Measurements from ENCODE around the gene TAF7. TPM values are rescaled to one million over a fixed set of nuclear protein-coding genes. Genes with fewer than 3 reads are reported as not detected.

Gene TAF7
- total and polyA plus RNA-seq, 9 of the 15 experiments (the other 6 are each of a cell fraction or from before 2014, with no cell fraction given), result 51.6 to 116 (median 73.3) TPM

- H3K4me1 ChIP-seq (replicated peaks in 1 of 2; ENCODE audit: control insufficient read depth in 2 of 2, insufficient read depth in 2 of 2, low read length in 2 of 2), result no peaks in the 10 kb centered on the region; a peak in 1 of 5 replicates
- 60% methylated on average over 5 of the region's 36 CpGs for WGBS (ENCODE audit: insufficient coverage, low coverage, missing lambda C conversion rate)
- no peaks in the 10 kb centered on the region for H3K9me1 ChIP-seq (ENCODE audit: control insufficient read depth, insufficient read depth, low read length)
- no peak within 1 kb of the TSS for H3K9ac ChIP-seq (ENCODE audit: insufficient read depth in 1 of 2, low read depth in 2 of 2, low read length in 2 of 2)
- peaks cover 2% of the 10 kb centered on the region; the same call in 1 of the 2 replicates for H3K9me3 ChIP-seq (replicated peaks; ENCODE audit: control insufficient read depth, insufficient read depth, low read depth, low read length)
- H4K20me1 ChIP-seq (replicated peaks; ENCODE audit: control insufficient read depth, insufficient read depth, low read length), result no peaks in the 10 kb centered on the region
- DNase-seq (ENCODE audit: extremely low read depth in 1 of 4, low spot score in 3 of 4) (no peak), FAIRE-seq (no peak), ATAC-seq (no peak)
- intact Hi-C loops (cut with micrococcal nuclease), result no loop called here
- H3K27me3 ChIP-seq (ENCODE audit: control insufficient read depth in 2 of 2, insufficient read depth in 2 of 2, low read length in 2 of 2), result no peaks in the 10 kb centered on the region
- H3K79me2 ChIP-seq (ENCODE audit: control insufficient read depth, insufficient read depth, low read length), result no peaks in the 10 kb centered on the region
- H3K4me2 ChIP-seq (ENCODE audit: insufficient read depth, low read length), result no peak within 1 kb of the TSS
- no TSS peak for BruUV-seq (replicated peaks)
- ChIA-PET CTCF (ENCODE audit: low intra/inter-chr PET ratio) (no interaction called here), POLR2A (interaction anchor here (0.5 kb wide), 1 partner anchor 749 kb away, joined by 3 read pairs; no protein-coding TSS in a partner anchor)
- no peak within 1 kb of the TSS for H3K4me3 ChIP-seq
- TF ChIP-seq NR3C1 (CRISPR knock-in tag; IDR thresholded peaks at IDR 0.05) (no peak), COPS2 (conservative IDR thresholded peaks at IDR 0.05) (no peak), NRF1 (conservative IDR thresholded peaks at IDR 0.05 in 1 of 2, IDR thresholded peaks at IDR 0.05 in 1 of 2) (no peak), ZNF79 (CRISPR knock-in tag; IDR thresholded peaks at IDR 0.05; ENCODE audit: low read depth) (no peak), EWSR1 (IDR thresholded peaks at IDR 0.05; ENCODE audit: borderline replicate concordance, low read depth, partially characterized antibody) (no peak), FOXP1 (CRISPR knock-in tag; IDR thresholded peaks at IDR 0.05) (no peak), BHLHE40 (IDR thresholded peaks at IDR 0.05; ENCODE audit: low read length) (no peak), CBFA2T2 (conservative IDR thresholded peaks at IDR 0.05) (no peak), NR2F6 (CRISPR knock-in tag; IDR thresholded peaks at IDR 0.05) (no peak), KLF10 (CRISPR knock-in tag; IDR thresholded peaks at IDR 0.05) (no peak), ZFPM2 (CRISPR knock-in tag; IDR thresholded peaks at IDR 0.05) (no peak), ZNF561 (CRISPR knock-in tag; conservative IDR thresholded peaks at IDR 0.05) (no peak)
- in situ Hi-C loops (cut with MboI), result no loop called here
- H3K36me3 ChIP-seq (ENCODE audit: control insufficient read depth, insufficient read depth, low read length), result no peaks in the 10 kb centered on the region
- no peak within 1 kb of the TSS for H3K27ac ChIP-seq (ENCODE audit: extremely low read depth, low read depth, low read length)
- H2AFZ ChIP-seq (ENCODE audit: low read depth, low read length), result no peak within 1 kb of the TSS
These were observed 16.8 kb downstream of the TAF7 start, which contains the start of gene SLC25A2 for GRCh38 chr5:141303756-141304155. TSS of gene SLC25A2 (minus strand) at chr5:141304049. CDS start at chr5:141303865, 184 bp downstream.
